HepG2 (cell line): ENCODE measurements around the gene CLCA2. TPM values are rescaled to one million over a fixed set of nuclear protein-coding genes. Genes with fewer than 3 reads are reported as not detected.

Experiments
- ATAC-seq: fragments of 200-7000 bp; cut with Tn5 transposase; 3 replicates; pipeline ENCODE4 v1.9.1; 2020; ENCODE audit warnings: mild to moderate bottlenecking, moderate library complexity
- BruUV-seq: library from RNA; stranded (reverse); fragments of 400-500 nt; replicated peaks from 2 replicates; lab custom pipeline; 2021; lab: Mats Ljungman, UMichigan
- CTCF ChIA-PET: fragments of 300-600 bp; formaldehyde crosslinking; extraction: SDS; loops from one replicate; lab custom pipeline; 2021; ENCODE audit warnings: low total read pairs, inconsistent platforms, low intra/inter-chr PET ratio; lab: Yijun Ruan, JAX
- POLR2A ChIA-PET: fragments of 350-600 bp; sonication (Branson Sonifier 250); formaldehyde crosslinking; loops from one replicate; lab custom pipeline; 2020; ENCODE audit warnings: antibody characterized with exemption, inconsistent platforms; lab: Yijun Ruan, JAX
- DNase-seq: peaks from one replicate; pipeline ENCODE4 v3.0.0-alpha.2; 2015; ENCODE audit warnings: low spot score
- FAIRE-seq: peaks from 3 replicates; lab custom pipeline; 2011; peaks lifted over from hg19 to GRCh38; lab: Jason Lieb, UNC
- H2AFZ ChIP-seq: one replicate; pipeline ENCODE4 v1.6.1; 2011; ENCODE audit warnings: low read length, inconsistent platforms
- H3K27ac ChIP-seq: fragments of 300-600 bp; 3 replicates; pipeline ENCODE4 v1.8.0; 2011; ENCODE audit warnings: mixed run types, mild to moderate bottlenecking, mixed read lengths, low read length, inconsistent platforms; ENCODE audit not compliant: insufficient read depth; ENCODE audit errors: extremely low read length
- H3K27me3 ChIP-seq, 2 experiments: fragments of 200-600 bp in 1 of 2; 2 replicates in 1 of 2; 3 replicates in 1 of 2; pipeline versions ENCODE4 v1.6.0 to v1.8.0; 2011; ENCODE audit warnings: low read length in 2 of 2, mild to moderate bottlenecking in 2 of 2, moderate library complexity in 2 of 2, inconsistent platforms in 1 of 2; ENCODE audit not compliant: insufficient read depth in 2 of 2, control insufficient read depth in 1 of 2
- H3K36me3 ChIP-seq, 2 experiments: fragments of 200-600 bp in 1 of 2; replicated peaks in 1 of 2; 2 replicates in 1 of 2; 3 replicates in 1 of 2; pipeline versions ENCODE4 v1.5.1 to v1.8.0; 2011; ENCODE audit warnings: low read length in 2 of 2, inconsistent platforms in 1 of 2; ENCODE audit not compliant: insufficient read depth in 2 of 2, control insufficient read depth in 1 of 2
- H3K4me1 ChIP-seq: 2 replicates; pipeline ENCODE4 v1.5.1; 2012; ENCODE audit warnings: low read length, inconsistent platforms; ENCODE audit not compliant: insufficient read depth
- H3K4me2 ChIP-seq: 2 replicates; pipeline ENCODE4 v1.6.0; 2011; ENCODE audit warnings: low read depth, low read length, inconsistent platforms
- H3K4me3 ChIP-seq, 3 experiments: fragments of 200-600 bp in 1 of 3; sonication (generic), shearing (Covaris generic) in 1 of 3; replicated peaks in 1 of 3; 2 replicates each; pipeline ENCODE4 v1.5.1; 2011 to 2016; ENCODE audit warnings: low read length in 3 of 3, inconsistent platforms in 2 of 3, low read depth in 2 of 3, mild to moderate bottlenecking in 2 of 3, control low read depth in 1 of 3, mixed read lengths in 1 of 3; ENCODE audit not compliant: insufficient read depth in 1 of 3
- H3K79me2 ChIP-seq: one replicate; pipeline ENCODE4 v1.6.1; 2011; ENCODE audit warnings: low read length, inconsistent platforms; ENCODE audit not compliant: insufficient read depth
- H3K9ac ChIP-seq: 2 replicates; pipeline ENCODE4 v1.6.0; 2011; ENCODE audit warnings: mild to moderate bottlenecking, low read depth, low read length, inconsistent platforms; ENCODE audit not compliant: insufficient read depth
- H3K9me3 ChIP-seq: 2 replicates; pipeline ENCODE4 v1.5.1; 2012; ENCODE audit warnings: mild to moderate bottlenecking, low read length
- H4K20me1 ChIP-seq: 2 replicates; pipeline ENCODE4 v1.6.0; 2011; ENCODE audit warnings: inconsistent platforms, mild to moderate bottlenecking, low read length, moderate library complexity; ENCODE audit not compliant: insufficient read depth
- ATF7 ChIP-seq, 2 experiments: fragments of 450-650 bp in 1 of 2; sonication (generic) in 1 of 2; formaldehyde crosslinking in 1 of 2; IDR thresholded peaks; 2 replicates each; pipeline versions ENCODE4 v1.4.0 to v1.6.1; 2016 to 2020; ENCODE audit warnings: antibody characterized with exemption in 1 of 2, mild to moderate bottlenecking in 1 of 2, missing genetic modification reagents in 1 of 2
- CREB1 ChIP-seq, 2 experiments: fragments of 450-650 bp in 1 of 2; IDR thresholded peaks; 2 replicates each; pipeline ENCODE4 v1.6.1; 2016 to 2017; ENCODE audit warnings: control low read depth in 1 of 2, mild to moderate bottlenecking in 1 of 2, missing compliant biosample characterization in 1 of 2, missing genetic modification characterization in 1 of 2
- SP4 ChIP-seq: sonication (generic); formaldehyde crosslinking; IDR thresholded peaks from 2 replicates; pipeline ENCODE4 v1.8.1; 2023; ENCODE audit warnings: mild to moderate bottlenecking, missing genetic modification reagents
- ZFP90 ChIP-seq: sonication (generic); formaldehyde crosslinking; IDR thresholded peaks from 2 replicates; pipeline ENCODE4 v1.8.0; 2022; ENCODE audit warnings: missing genetic modification reagents, mild to moderate bottlenecking, inconsistent platforms, borderline replicate concordance
- ZNF614 ChIP-seq: IDR thresholded peaks from 2 replicates; pipeline ENCODE4 v1.6.1; 2018; ENCODE audit warnings: missing biosample characterization, missing genetic modification reagents, inconsistent platforms, borderline replicate concordance
- ZNF841 ChIP-seq: sonication (generic); formaldehyde crosslinking; IDR thresholded peaks from 2 replicates; pipeline ENCODE4 v1.8.1; 2023; ENCODE audit warnings: missing genetic modification reagents, borderline replicate concordance
- WGBS: methylation state at CpG from one replicate; pipeline ENCODE4 v1.1.6; 2017; ENCODE audit warnings: low lambda C conversion rate; 5-methylcytosine and 5-hydroxymethylcytosine counted together
- in situ Hi-C: cut with HindIII; loops from 2 replicates; pipeline ENCODE4 v1.10.0; 2017; ENCODE audit warnings: low pct_unique_long_range_greater_than_20kb; ENCODE audit not compliant: extremely low pct_ligation_motif_present
- intact Hi-C: fragments of 100-400 bp; cut with micrococcal nuclease; formaldehyde crosslinking; loops from one replicate; pipeline ENCODE4 v1.10.0; 2022; ENCODE audit not compliant: unreplicated experiment
- polyA plus RNA-seq, 8 experiments: library from polyadenylated mRNA; depleted of rRNA in 3 of 8; stranded (reverse) in 7 of 8; unstranded in 1 of 8; fragments of >200 nt; fragmentation: Illumina TruSeq in 4 of 8; extraction: Trizol in 4 of 8; gene quantifications; 2 replicates each; pipeline versions ENCODE4 v1.2.1 to v1.2.3, GENCODE V29; 2011 to 2016; ENCODE audit warnings: low read depth in 4 of 8, missing spikeins in 1 of 8, mixed read lengths in 1 of 8; ENCODE audit not compliant: insufficient read depth in 1 of 8
- total RNA-seq, 5 experiments: library from RNA; depleted of rRNA; stranded (reverse); fragments of >200 nt; fragmentation: Illumina TruSeq; extraction: Trizol; gene quantifications; 2 replicates each; pipeline ENCODE4 v1.2.3, GENCODE V29; 2016; ENCODE audit warnings: low read depth in 1 of 5
- TF ChIP-seq, protein P1 (sequence below): sonication (generic); formaldehyde crosslinking; IDR thresholded peaks from 2 replicates; pipeline ENCODE4 v1.5.1; 2020; ENCODE audit warnings: missing genetic modification reagents, mild to moderate bottlenecking, borderline replicate concordance

The CLCA2 gene
- total and polyA plus RNA-seq, 2 of the 13 experiments (the other 11 are each of a cell fraction or from before 2014, with no cell fraction given) = not detected

- no TSS peak for BruUV-seq
- in situ Hi-C loops = no loop called here
- DNase-seq (no peak), ATAC-seq (no peak)
- ChIA-PET CTCF (no interaction called here), POLR2A (no interaction called here)
- intact Hi-C loops = no loop called here
- no peaks in the 10 kb centered on the region for H3K4me1 ChIP-seq
- WGBS = 1% methylated on average over 4 of the region's 4 CpGs
- TF ChIP-seq ZFP90 (CRISPR knock-in tag) (no peak), ATF7 (IDR thresholded peaks at IDR 0.05) (peak; percentile 55), ATF7 (CRISPR knock-in tag; IDR thresholded peaks at IDR 0.05) (no peak), CREB1 (IDR thresholded peaks at IDR 0.05) (peak; percentile 48; the same call in 1 of the 2 replicates), CREB1 (CRISPR knock-in tag; IDR thresholded peaks at IDR 0.05) (no peak), SP4 (no peak), ZNF614 (CRISPR knock-in tag) (no peak), ZNF841 (CRISPR knock-in tag) (no peak)
- TF ChIP-seq, protein P1, sequence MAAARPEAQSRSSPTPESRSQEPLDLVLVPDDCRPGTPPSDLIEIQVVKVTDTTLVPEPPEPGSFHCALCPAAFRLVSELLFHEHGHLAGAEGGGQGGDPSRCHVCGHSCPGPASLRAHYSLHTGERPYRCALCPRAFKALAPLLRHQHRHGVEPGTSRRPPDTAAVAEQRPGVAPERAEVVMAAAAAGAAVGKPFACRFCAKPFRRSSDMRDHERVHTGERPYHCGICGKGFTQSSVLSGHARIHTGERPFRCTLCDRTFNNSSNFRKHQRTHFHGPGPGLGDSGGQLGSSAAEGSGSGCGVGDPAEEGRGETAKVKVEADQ (CRISPR knock-in tag) = no peak
- TF ChIP-seq, all 625 proteins: peak for 2
- H3K36me3 ChIP-seq = no peaks in the 10 kb centered on the region
- no peak overlapping the region for H3K9ac ChIP-seq
- no peaks in the 10 kb centered on the region for H4K20me1 ChIP-seq
- H3K4me3 ChIP-seq = no peak overlapping the region
- no peaks in the 10 kb centered on the region for H3K79me2 ChIP-seq
- H3K4me2 ChIP-seq = no peak overlapping the region
- no peak for FAIRE-seq
- no peak overlapping the region for H2AFZ ChIP-seq
- H3K9me3 ChIP-seq = no peaks in the 10 kb centered on the region
- H3K27me3 ChIP-seq = no peaks in the 10 kb centered on the region
- no peak overlapping the region for H3K27ac ChIP-seq
These were observed 58.0 kb downstream of the CLCA2 start for GRCh38 chr1:86481966-86482365.
